GM12878 (cell line): Measurements from ENCODE around the gene DACH1. TPM values are rescaled to one million over a fixed set of nuclear protein-coding genes. Genes with fewer than 3 reads are reported as not detected.

Source experiments
- ATAC-seq: fragments of 200-7000 bp; cut with Tn5 transposase; 3 replicates; pipeline ENCODE4 v1.9.1; 2020; ENCODE audit warnings: mild to moderate bottlenecking, moderate library complexity
- BruUV-seq: library from RNA; stranded (reverse); fragments of 400-500 nt; replicated peaks from 2 replicates; lab custom pipeline; 2021; lab: Mats Ljungman, UMichigan
- CTCF ChIA-PET: fragments of 300-600 bp; sonication (Branson Sonifier 250); formaldehyde crosslinking; extraction: SDS; loops from one replicate; lab custom pipeline; 2021; ENCODE audit warnings: inconsistent platforms; lab: Yijun Ruan, JAX
- POLR2A ChIA-PET: fragments of 350-600 bp; formaldehyde crosslinking; extraction: SDS; loops from one replicate; lab custom pipeline; 2021; ENCODE audit warnings: inconsistent platforms; lab: Charles Lee
- RAD21 ChIA-PET: fragments of 300-600 bp; sonication (Branson Sonifier 250); formaldehyde crosslinking; loops from one replicate; lab custom pipeline; 2023; ENCODE audit warnings: antibody characterized with exemption; ENCODE audit not compliant: unreplicated experiment; lab: Charles Lee
- SMC1A ChIA-PET: fragments of 300-600 bp; sonication (Branson Sonifier 250); formaldehyde crosslinking; loops from one replicate; lab custom pipeline; 2023; ENCODE audit not compliant: unreplicated experiment, uncharacterized antibody; lab: Charles Lee
- DNase-seq: peaks from one replicate; pipeline ENCODE4 v3.0.0-alpha.2; 2011; ENCODE audit warnings: low read depth, low spot score
- FAIRE-seq: peaks from 3 replicates; lab custom pipeline; 2011; peaks lifted over from hg19 to GRCh38; lab: Jason Lieb, UNC
- H2AFZ ChIP-seq: 2 replicates; pipeline ENCODE4 v1.6.0; 2011; ENCODE audit warnings: low read depth, low read length, control low read depth; ENCODE audit not compliant: control insufficient read depth
- H3K27ac ChIP-seq: 2 replicates; pipeline ENCODE4 v1.5.1; 2011; ENCODE audit warnings: control low read depth; ENCODE audit not compliant: control insufficient read depth, insufficient read depth
- H3K27me3 ChIP-seq, 2 experiments: replicated peaks in 1 of 2; 2 replicates each; pipeline versions ENCODE4 v1.6.0 to v1.6.1; 2011; ENCODE audit warnings: low read length in 1 of 2; ENCODE audit not compliant: control insufficient read depth in 2 of 2, insufficient read depth in 2 of 2
- H3K36me3 ChIP-seq, 2 experiments: 2 replicates each; pipeline ENCODE4 v1.5.1; 2011; ENCODE audit warnings: low read length in 1 of 2; ENCODE audit not compliant: control insufficient read depth in 2 of 2, insufficient read depth in 2 of 2
- H3K4me1 ChIP-seq: 2 replicates; pipeline ENCODE4 v1.6.1; 2011; ENCODE audit warnings: mild to moderate bottlenecking, low read length, moderate library complexity, mixed read lengths; ENCODE audit not compliant: control insufficient read depth, insufficient read depth
- H3K4me2 ChIP-seq: 2 replicates; pipeline ENCODE4 v1.6.0; 2011; ENCODE audit warnings: control low read depth; ENCODE audit not compliant: control insufficient read depth, insufficient read depth
- H3K4me3 ChIP-seq: fragments of 200-600 bp; sonication (generic); 2 replicates; pipeline ENCODE4 v1.5.1; 2016
- H3K79me2 ChIP-seq: 2 replicates; pipeline ENCODE4 v1.6.0; 2011; ENCODE audit warnings: low read length; ENCODE audit not compliant: control insufficient read depth, insufficient read depth
- H3K9ac ChIP-seq: 2 replicates; pipeline ENCODE4 v1.8.0; 2011; ENCODE audit warnings: low read length, control low read depth, mixed read lengths; ENCODE audit not compliant: control insufficient read depth, insufficient read depth
- H3K9me3 ChIP-seq: replicated peaks from 3 replicates; pipeline ENCODE4 v1.5.1; 2011; ENCODE audit warnings: mild to moderate bottlenecking, low read length; ENCODE audit not compliant: control insufficient read depth, insufficient read depth
- H4K20me1 ChIP-seq: 2 replicates; pipeline ENCODE4 v1.6.0; 2011; ENCODE audit not compliant: control insufficient read depth, insufficient read depth
- CBX3 ChIP-seq: fragments of 200-600 bp; sonication (generic); IDR thresholded peaks from 2 replicates; pipeline ENCODE4 v1.6.1; 2016; ENCODE audit warnings: low read depth, borderline replicate concordance
- CHD4 ChIP-seq: fragments of 200-600 bp; sonication (generic); IDR thresholded peaks from 2 replicates; pipeline ENCODE4 v1.6.1; 2016; ENCODE audit warnings: mild to moderate bottlenecking
- FOXM1 ChIP-seq: IDR thresholded peaks from 2 replicates; pipeline ENCODE4 v1.6.1; 2012; ENCODE audit warnings: low read depth, mild to moderate bottlenecking, inconsistent platforms, low read length, moderate library complexity
- HDAC6 ChIP-seq: fragments of 200-600 bp; sonication (generic); IDR thresholded peaks from one replicate; pipeline ENCODE4 v1.8.0; 2017; ENCODE audit warnings: antibody characterized with exemption; ENCODE audit not compliant: unreplicated experiment
- MTA2 ChIP-seq: fragments of 450-650 bp; IDR thresholded peaks from 2 replicates; pipeline ENCODE4 v1.6.1; 2016; ENCODE audit warnings: low read depth, mild to moderate bottlenecking, moderate library complexity
- MXI1 ChIP-seq: fragments of 150-350 bp; IDR thresholded peaks from 2 replicates; pipeline ENCODE4 v1.6.1; 2011; ENCODE audit warnings: low read depth, mild to moderate bottlenecking, inconsistent platforms, low read length, improper control_type of control experiment
- RAD51 ChIP-seq: fragments of 450-650 bp; IDR thresholded peaks from 2 replicates; pipeline ENCODE4 v1.6.1; 2016; ENCODE audit warnings: moderate library complexity, mild to moderate bottlenecking, inconsistent platforms
- RUNX3 ChIP-seq: IDR thresholded peaks from 2 replicates; pipeline ENCODE4 v1.6.1; 2012; ENCODE audit warnings: low read length, inconsistent platforms
- SMAD1 ChIP-seq: fragments of 450-650 bp; IDR thresholded peaks from 2 replicates; pipeline ENCODE4 v1.6.1; 2018; ENCODE audit warnings: mild to moderate bottlenecking, low read depth; ENCODE audit not compliant: partially characterized antibody
- SREBF2 ChIP-seq: IDR thresholded peaks from 2 replicates; pipeline ENCODE4 v1.6.1; 2012; ENCODE audit warnings: mild to moderate bottlenecking, low read length
- SUZ12 ChIP-seq: fragments of 200-600 bp; sonication (generic); IDR thresholded peaks from one replicate; pipeline ENCODE4 v1.6.1; 2018; ENCODE audit warnings: antibody characterized with exemption, mild to moderate bottlenecking; ENCODE audit not compliant: unreplicated experiment
- TBL1XR1 ChIP-seq: IDR thresholded peaks from 2 replicates; pipeline ENCODE4 v1.6.1; 2012; ENCODE audit warnings: low read depth, low read length, improper control_type of control experiment
- YY1 ChIP-seq: IDR thresholded peaks from 2 replicates; pipeline ENCODE4 v1.6.1; 2011; ENCODE audit warnings: low read depth, mild to moderate bottlenecking, low read length
- ZNF622 ChIP-seq: fragments of 450-650 bp; IDR thresholded peaks from 2 replicates; pipeline ENCODE4 v1.6.1; 2017; ENCODE audit warnings: mild to moderate bottlenecking, inconsistent platforms
- WGBS: methylation state at CpG from one replicate; pipeline ENCODE4 v1.1.6; 2016; ENCODE audit warnings: low lambda C conversion rate; ENCODE audit not compliant: insufficient replicate concordance, insufficient coverage; ENCODE audit errors: missing lambda C conversion rate; 5-methylcytosine and 5-hydroxymethylcytosine counted together
- in situ Hi-C: fragments of 300-500 bp; cut with MboI; formaldehyde crosslinking; loops from 9 replicates; pipeline ENCODE4 v1.14.3; 2018; ENCODE audit warnings: mixed read lengths
- intact Hi-C: fragments of 100-400 bp; cut with micrococcal nuclease; formaldehyde crosslinking; loops from one replicate; pipeline ENCODE4 v1.14.2; 2022; ENCODE audit not compliant: unreplicated experiment
- polyA plus RNA-seq, 11 experiments: library from polyadenylated mRNA; depleted of rRNA in 4 of 11; unstranded in 6 of 11; stranded (reverse) in 5 of 11; fragments of >200 nt; fragmentation: Nextera tagmentation in 4 of 11; fragmentation: Illumina TruSeq in 1 of 11; extraction: Ambion mirVana in 4 of 11; extraction: Trizol in 1 of 11; gene quantifications; 1 replicate in 1 of 11; 2 replicates in 10 of 11; pipeline versions ENCODE4 v1.2.1 to v1.2.3, GENCODE V29; 2011 to 2016; ENCODE audit warnings: inconsistent platforms in 2 of 11, missing spikeins in 2 of 11, low read depth in 1 of 11
- total RNA-seq, 4 experiments: library from RNA; depleted of rRNA in 3 of 4; stranded (reverse); fragments of >200 nt in 3 of 4; fragmentation: Illumina TruSeq in 1 of 4; extraction: Trizol in 1 of 4; gene quantifications; 2 replicates each; pipeline versions ENCODE4 v1.2.1 to v1.2.3, GENCODE V29; 2013 to 2021
- TF ChIP-seq, protein P1 (sequence below): IDR thresholded peaks from 2 replicates; pipeline ENCODE4 v1.6.1; 2012; ENCODE audit warnings: low read depth, low read length, improper control_type of control experiment
- TF ChIP-seq, protein P2 (sequence below): fragments of 450-650 bp; formaldehyde crosslinking; IDR thresholded peaks from 2 replicates; pipeline ENCODE4 v1.5.0; 2022; ENCODE audit warnings: mild to moderate bottlenecking, missing genetic modification characterization
- TF ChIP-seq, protein P3 (sequence below): fragments of 450-650 bp; IDR thresholded peaks from 2 replicates; pipeline ENCODE4 v1.6.1; 2016; ENCODE audit warnings: mild to moderate bottlenecking

Gene DACH1
- total and polyA plus RNA-seq, 10 of the 15 experiments (the other 5 are each of a cell fraction or from before 2014, with no cell fraction given), result 0.05 TPM; not detected in 9

DNA sequence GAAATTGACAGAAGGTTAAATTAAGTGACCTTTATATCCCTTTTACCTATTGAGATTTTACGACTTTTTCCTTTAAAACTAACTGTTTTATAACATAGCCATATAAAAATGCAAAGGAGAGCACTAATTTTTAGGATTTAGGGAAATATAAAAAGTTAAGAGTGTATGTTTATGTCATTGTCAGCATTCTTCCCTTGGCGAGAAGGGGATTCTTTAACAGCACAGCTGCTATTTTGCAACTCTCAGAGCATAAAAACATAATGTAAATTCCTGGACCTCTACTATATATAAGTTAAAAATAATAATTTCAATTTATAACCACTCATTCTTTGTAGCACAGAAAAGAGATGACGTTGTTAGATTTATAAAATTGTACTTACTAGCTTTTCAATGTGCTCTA lies 363.2 kb downstream of the DACH1 start:
- Histone ChIP-seq H3K9ac (no peak overlapping the region), H3K9me3 (no peaks in the 10 kb centered on the region), H3K4me2 (no peak overlapping the region), H3K79me2 (no peaks in the 10 kb centered on the region), H3K4me1 (no peaks in the 10 kb centered on the region), H3K4me3 (no peak overlapping the region), H3K36me3 (no peaks in the 10 kb centered on the region), H2AFZ (no peak overlapping the region), H4K20me1 (no peaks in the 10 kb centered on the region), H3K27ac (no peak overlapping the region), H3K27me3 (no peaks in the 10 kb centered on the region)
- BruUV-seq, result no TSS peak
- POLR2A ChIA-PET, result no interaction called here
- ATAC-seq (no peak), DNase-seq (no peak), FAIRE-seq (no peak)
- RAD21 ChIA-PET, result no interaction called here
- SMC1A ChIA-PET, result no interaction called here
- CTCF ChIA-PET, result no interaction called here
- TF ChIP-seq SUZ12 (no peak), CHD4 (no peak), ZNF622 (no peak), YY1 (no peak), CBX3 (no peak), TBL1XR1 (no peak), SMAD1 (no peak), FOXM1 (no peak), SREBF2 (no peak), MTA2 (no peak), RUNX3 (no peak), RAD51 (no peak), HDAC6 (no peak), MXI1 (no peak)
- TF ChIP-seq, protein P1, sequence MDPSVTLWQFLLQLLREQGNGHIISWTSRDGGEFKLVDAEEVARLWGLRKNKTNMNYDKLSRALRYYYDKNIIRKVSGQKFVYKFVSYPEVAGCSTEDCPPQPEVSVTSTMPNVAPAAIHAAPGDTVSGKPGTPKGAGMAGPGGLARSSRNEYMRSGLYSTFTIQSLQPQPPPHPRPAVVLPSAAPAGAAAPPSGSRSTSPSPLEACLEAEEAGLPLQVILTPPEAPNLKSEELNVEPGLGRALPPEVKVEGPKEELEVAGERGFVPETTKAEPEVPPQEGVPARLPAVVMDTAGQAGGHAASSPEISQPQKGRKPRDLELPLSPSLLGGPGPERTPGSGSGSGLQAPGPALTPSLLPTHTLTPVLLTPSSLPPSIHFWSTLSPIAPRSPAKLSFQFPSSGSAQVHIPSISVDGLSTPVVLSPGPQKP, result no peak
- TF ChIP-seq, protein P2, sequence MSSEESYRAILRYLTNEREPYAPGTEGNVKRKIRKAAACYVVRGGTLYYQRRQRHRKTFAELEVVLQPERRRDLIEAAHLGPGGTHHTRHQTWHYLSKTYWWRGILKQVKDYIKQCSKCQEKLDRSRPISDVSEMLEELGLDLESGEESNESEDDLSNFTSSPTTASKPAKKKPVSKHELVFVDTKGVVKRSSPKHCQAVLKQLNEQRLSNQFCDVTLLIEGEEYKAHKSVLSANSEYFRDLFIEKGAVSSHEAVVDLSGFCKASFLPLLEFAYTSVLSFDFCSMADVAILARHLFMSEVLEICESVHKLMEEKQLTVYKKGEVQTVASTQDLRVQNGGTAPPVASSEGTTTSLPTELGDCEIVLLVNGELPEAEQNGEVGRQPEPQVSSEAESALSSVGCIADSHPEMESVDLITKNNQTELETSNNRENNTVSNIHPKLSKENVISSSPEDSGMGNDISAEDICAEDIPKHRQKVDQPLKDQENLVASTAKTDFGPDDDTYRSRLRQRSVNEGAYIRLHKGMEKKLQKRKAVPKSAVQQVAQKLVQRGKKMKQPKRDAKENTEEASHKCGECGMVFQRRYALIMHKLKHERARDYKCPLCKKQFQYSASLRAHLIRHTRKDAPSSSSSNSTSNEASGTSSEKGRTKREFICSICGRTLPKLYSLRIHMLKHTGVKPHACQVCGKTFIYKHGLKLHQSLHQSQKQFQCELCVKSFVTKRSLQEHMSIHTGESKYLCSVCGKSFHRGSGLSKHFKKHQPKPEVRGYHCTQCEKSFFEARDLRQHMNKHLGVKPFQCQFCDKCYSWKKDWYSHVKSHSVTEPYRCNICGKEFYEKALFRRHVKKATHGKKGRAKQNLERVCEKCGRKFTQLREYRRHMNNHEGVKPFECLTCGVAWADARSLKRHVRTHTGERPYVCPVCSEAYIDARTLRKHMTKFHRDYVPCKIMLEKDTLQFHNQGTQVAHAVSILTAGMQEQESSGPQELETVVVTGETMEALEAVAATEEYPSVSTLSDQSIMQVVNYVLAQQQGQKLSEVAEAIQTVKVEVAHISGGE, result no peak
- TF ChIP-seq, protein P3, sequence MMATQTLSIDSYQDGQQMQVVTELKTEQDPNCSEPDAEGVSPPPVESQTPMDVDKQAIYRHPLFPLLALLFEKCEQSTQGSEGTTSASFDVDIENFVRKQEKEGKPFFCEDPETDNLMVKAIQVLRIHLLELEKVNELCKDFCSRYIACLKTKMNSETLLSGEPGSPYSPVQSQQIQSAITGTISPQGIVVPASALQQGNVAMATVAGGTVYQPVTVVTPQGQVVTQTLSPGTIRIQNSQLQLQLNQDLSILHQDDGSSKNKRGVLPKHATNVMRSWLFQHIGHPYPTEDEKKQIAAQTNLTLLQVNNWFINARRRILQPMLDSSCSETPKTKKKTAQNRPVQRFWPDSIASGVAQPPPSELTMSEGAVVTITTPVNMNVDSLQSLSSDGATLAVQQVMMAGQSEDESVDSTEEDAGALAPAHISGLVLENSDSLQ, result no peak
- 27% methylated on average over 3 of the region's 3 CpGs for WGBS
- in situ Hi-C loops, result no loop called here
- intact Hi-C loops, result no loop called here
